A549 treated with ZK216348 at 1 μM for 4 hours (cell line): ENCODE results near the gene CD96. TPM values are rescaled to one million over a fixed set of nuclear protein-coding genes. Genes with fewer than 3 reads are reported as not detected.

Experiments
- total RNA-seq: library from RNA; stranded (reverse); fragments of 200-300 nt; extraction: Qiagen RNA extraction; gene quantifications from 5 replicates; pipeline ENCODE4 v1.2.3, GENCODE V29; 2022; ENCODE audit warnings: low read depth

The CD96 gene
- not detected in 5 replicates for total RNA-seq

DNA sequence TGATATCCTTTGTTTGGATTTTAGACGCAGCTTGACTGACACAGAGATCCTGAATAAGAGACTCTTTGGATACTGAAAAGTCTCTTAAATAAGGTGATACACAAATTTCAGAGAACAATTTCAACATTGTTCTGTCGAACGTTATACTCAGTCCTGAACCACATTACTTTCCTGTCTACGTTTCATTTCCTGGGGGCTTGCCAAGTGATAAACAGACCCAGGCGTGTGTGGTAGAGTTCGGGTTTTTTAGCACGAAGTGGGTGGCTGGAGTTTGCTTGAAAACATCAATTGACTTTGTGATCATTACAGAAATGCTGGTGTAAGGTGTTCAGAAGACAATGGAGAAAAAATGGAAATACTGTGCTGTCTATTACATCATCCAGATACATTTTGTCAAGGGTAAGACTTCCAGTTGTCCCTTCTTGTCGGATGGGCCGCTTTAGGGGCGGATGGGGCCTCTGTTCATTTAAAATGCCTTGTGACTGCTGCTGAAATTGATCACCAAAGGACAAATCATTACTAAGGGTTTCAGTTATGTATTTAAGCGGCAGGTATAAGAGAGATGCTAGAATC, at the start of gene CD96:
CD96 (plus strand) TSS at position 287 of the 573 bp plus-strand sequence; CDS start at position 339, 52 bp downstream.

GRCh38 chr3:111595232-111595631, 53.2 kb downstream of the CD96 start, which contains the start of gene ZBED2:
Gene ZBED2 (minus strand): TSS chr3:111595346. CDS start chr3:111594201, 1,145 bp downstream.

Other genes starting within 250 kb of the CD96 start
- 0.19 to 0.43 TPM (median 0.26 TPM) in 5 replicates for gene ZBED2, start 53.1 kb downstream of the CD96 start, total RNA-seq
- gene PLCXD2, start 132.5 kb downstream of the CD96 start, total RNA-seq = 4.0 to 9.5 TPM (median 7.4 TPM) in 5 replicates